Thymus (tissue), 11 donors: Measurements from ENCODE around the gene HTR7. TPM values are rescaled to one million over a fixed set of nuclear protein-coding genes. Genes with fewer than 3 reads are reported as not detected.
"Not testable (repeated sequence)": the region's sequence is repeated elsewhere in the genome, so short reads cannot be mapped to it uniquely, and the experiment has no call there.

Source experiments
- DNase-seq, 9 donors: peaks; one replicate each; pipeline ENCODE4 v3.0.0-alpha.2; 2013; ENCODE audit warnings: low spot score in 9 of 9, low read depth in 6 of 9, missing footprints in 1 of 9
- H3K27ac ChIP-seq, 2 donors: one replicate each; pipeline ENCODE4 v1.5.1; 2013; ENCODE audit warnings: control low read depth in 1 of 2, low read depth in 1 of 2, low read length in 1 of 2, mild to moderate bottlenecking in 1 of 2, moderate library complexity in 1 of 2
- H3K27me3 ChIP-seq, 2 donors: one replicate each; pipeline ENCODE4 v1.5.1; 2013; ENCODE audit warnings: low read length in 1 of 2; ENCODE audit not compliant: control insufficient read depth in 2 of 2, insufficient read depth in 1 of 2
- H3K36me3 ChIP-seq, 2 donors: one replicate each; pipeline ENCODE4 v1.5.1; 2013; ENCODE audit warnings: low read length in 1 of 2, mild to moderate bottlenecking in 1 of 2, moderate library complexity in 1 of 2; ENCODE audit not compliant: control insufficient read depth in 2 of 2, insufficient read depth in 2 of 2
- H3K4me1 ChIP-seq, 2 donors: one replicate each; pipeline ENCODE4 v1.5.1; 2013; ENCODE audit warnings: low read length in 2 of 2; ENCODE audit not compliant: control insufficient read depth in 2 of 2, insufficient read depth in 2 of 2
- H3K4me3 ChIP-seq, 2 donors: one replicate each; pipeline ENCODE4 v1.5.1; 2013; ENCODE audit warnings: low read length in 2 of 2, control low read depth in 1 of 2, mild to moderate bottlenecking in 1 of 2
- H3K9me3 ChIP-seq, 2 donors: one replicate each; pipeline ENCODE4 v1.5.1; 2013; ENCODE audit warnings: low read length in 1 of 2, mild to moderate bottlenecking in 1 of 2; ENCODE audit not compliant: control insufficient read depth in 2 of 2, insufficient read depth in 1 of 2
- WGBS: extraction: QIAGEN DNeasy Blood & Tissue Kit; methylation state at CpG from one replicate; pipeline ENCODE4 v1.1.7; 2013; 5-methylcytosine and 5-hydroxymethylcytosine counted together
- polyA plus RNA-seq: library from polyadenylated mRNA; stranded (reverse); fragments of 200-250 nt; gene quantifications from one replicate; pipeline ENCODE4 v1.2.3, GENCODE V29; 2013
- total RNA-seq: library from RNA; stranded (reverse); fragments of 120-200 nt; gene quantifications from one replicate; pipeline ENCODE4 v1.2.4, GENCODE V29; 2013
- donor health status: healthy.

The HTR7 gene
- total and polyA plus RNA-seq, 2 donors, result 0.09 to 0.14 TPM

GRCh38 chr10:90885176-90885575 is 27.3 kb upstream of the HTR7 start:
- no peak overlapping the region for H3K27ac ChIP-seq
- no peaks in the 10 kb centered on the region for H3K27me3 ChIP-seq
- no peak overlapping the region for H3K4me3 ChIP-seq
- no peak for DNase-seq
- H3K9me3 ChIP-seq, result no peaks in the 10 kb centered on the region
- no peaks in the 10 kb centered on the region for H3K4me1 ChIP-seq
- H3K36me3 ChIP-seq, result peaks cover 15 to 69% of the 10 kb centered on the region in 2 donors
- 100% methylated on average over 1 of the region's 1 CpG for WGBS

- H3K27me3 ChIP-seq, result no peaks in the 10 kb centered on the region
- H3K36me3 ChIP-seq, result peaks cover 16 to 66% of the 10 kb centered on the region in 2 donors
- DNase-seq, result no peak
- WGBS, result 93% methylated on average over 3 of the region's 3 CpGs
- no peak overlapping the region for H3K27ac ChIP-seq
- H3K9me3 ChIP-seq, result no peaks in the 10 kb centered on the region
- no peak overlapping the region for H3K4me3 ChIP-seq
- no peaks in the 10 kb centered on the region for H3K4me1 ChIP-seq
Observed at GRCh38 chr10:90884431-90884830, 26.6 kb upstream of the HTR7 start.

- H3K9me3 ChIP-seq, H3K4me1 ChIP-seq, H3K4me3 ChIP-seq, H3K27ac ChIP-seq, H3K27me3 ChIP-seq: not testable (repeated sequence)
- WGBS, result 77% methylated on average over 8 of the region's 8 CpGs
- peak in 8 of 9 donors; percentile 18 to 77 (median 56) for DNase-seq
- H3K36me3 ChIP-seq, result peaks cover 16 to 60% of the 10 kb centered on the region in 2 donors
Observed at GRCh38 chr10:90880059-90880719, 22.4 kb upstream of the HTR7 start.

GRCh38 chr10:90879062-90879461 is 21.2 kb upstream of the HTR7 start:
- H3K27ac ChIP-seq, result no peak overlapping the region
- no peaks in the 10 kb centered on the region for H3K9me3 ChIP-seq
- no peaks in the 10 kb centered on the region for H3K27me3 ChIP-seq
- no peak overlapping the region for H3K4me3 ChIP-seq
- 95% methylated on average over 2 of the region's 2 CpGs for WGBS
- peaks cover 16 to 52% of the 10 kb centered on the region in 2 donors for H3K36me3 ChIP-seq
- H3K4me1 ChIP-seq, result no peaks in the 10 kb centered on the region
- no peak for DNase-seq

- H3K27me3 ChIP-seq, result peaks cover 0 to 4% of the 10 kb centered on the region in 2 donors
- no peaks in the 10 kb centered on the region for H3K9me3 ChIP-seq
- H3K4me1 ChIP-seq, result peaks cover 7 to 10% of the 10 kb centered on the region in 2 donors
- no peak overlapping the region for H3K27ac ChIP-seq
- peak overlapping the region; percentile 64 to 98 for H3K4me3 ChIP-seq
- 45% methylated on average over 8 of the region's 8 CpGs for WGBS
- DNase-seq, result no peak
- peaks cover 13 to 21% of the 10 kb centered on the region in 2 donors for H3K36me3 ChIP-seq
Observed at GRCh38 chr10:90872648-90873020, 14.8 kb upstream of the HTR7 start.

GRCh38 chr10:90871766-90872647 is 14.2 kb upstream of the HTR7 start, which contains the start of gene RPP30:
TSS of gene RPP30 (plus strand) at chr10:90871974. CDS start at chr10:90871987, 13 bp downstream.
- Histone ChIP-seq H3K4me3 (peak within 1 kb of the TSS; percentile 64 to 98), H3K27ac (peak within 1 kb of the TSS; percentile 26 to 72), H3K4me1 (peaks cover 7 to 10% of the 10 kb centered on the region in 2 donors), H3K36me3 (peaks cover 11 to 15% of the 10 kb centered on the region in 2 donors), H3K9me3 (no peaks in the 10 kb centered on the region), H3K27me3 (peaks cover 3 to 6% of the 10 kb centered on the region in 2 donors)
- DNase-seq, result peak; percentile 48 to 89 (median 76)
- under 1% methylated on average over 43 of the region's 43 CpGs for WGBS

- DNase-seq, result peak in 8 of 9 donors; percentile 47 to 86 (median 67)
- peak overlapping the region; percentile 64 to 98 for H3K4me3 ChIP-seq
- WGBS, result 2% methylated on average over 14 of the region's 14 CpGs
- H3K36me3 ChIP-seq, result peaks cover 4 to 8% of the 10 kb centered on the region in 2 donors
- peaks cover 5 to 8% of the 10 kb centered on the region in 2 donors for H3K27me3 ChIP-seq
- H3K27ac ChIP-seq, result peak overlapping the region; percentile 26 to 72
- H3K4me1 ChIP-seq, result peaks cover 7 to 10% of the 10 kb centered on the region in 2 donors
- no peaks in the 10 kb centered on the region for H3K9me3 ChIP-seq
Observed at GRCh38 chr10:90871279-90871765, 13.5 kb upstream of the HTR7 start.

- Histone ChIP-seq H3K27me3 (peaks cover 10 to 28% of the 10 kb centered on the region in 2 donors), H3K4me3 (no peak overlapping the region), H3K9me3 (no peaks in the 10 kb centered on the region), H3K27ac (no peak overlapping the region), H3K4me1 (peaks cover 0 to 3% of the 10 kb centered on the region in 2 donors), H3K36me3 (no peaks in the 10 kb centered on the region)
- no peak for DNase-seq
- 97% methylated on average over 4 of the region's 4 CpGs for WGBS
Observed at GRCh38 chr10:90866050-90866598, 8.3 kb upstream of the HTR7 start.
